H1 (cell line): ENCODE data around the gene ABCA6. TPM values are rescaled to one million over a fixed set of nuclear protein-coding genes. Genes with fewer than 3 reads are reported as not detected.

ENCODE experiments used
- TBP ChIP-seq: IDR thresholded peaks from 2 replicates; pipeline ENCODE4 v1.6.1; 2011; ENCODE audit warnings: low read depth, low read length, improper control_type of control experiment
- polyA plus RNA-seq, 7 experiments: library from polyadenylated mRNA; depleted of rRNA in 3 of 7; stranded (reverse) in 5 of 7; unstranded in 2 of 7; fragments of >200 nt in 5 of 7; fragments of 200-250 nt in 2 of 7; gene quantifications; 1 replicate in 5 of 7; 2 replicates in 1 of 7; 4 replicates in 1 of 7; pipeline versions ENCODE4 v1.2.1 to v1.2.3, GENCODE V29; 2011 to 2013; ENCODE audit warnings: missing spikeins in 2 of 7, mixed read lengths in 2 of 7
- total RNA-seq: library from RNA; stranded (reverse); fragmentation: NEBNext Ultra II Directional; extraction: Animal tissue kit (Norgen Biotek cat#: 25700); gene quantifications from 2 replicates; pipeline ENCODE4 v1.2.1, GENCODE V29; 2021

ABCA6 gene
- total and polyA plus RNA-seq, 2 of the 8 experiments (the other 6 are each of a cell fraction or from before 2014, with no cell fraction given) = not detected

DNA sequence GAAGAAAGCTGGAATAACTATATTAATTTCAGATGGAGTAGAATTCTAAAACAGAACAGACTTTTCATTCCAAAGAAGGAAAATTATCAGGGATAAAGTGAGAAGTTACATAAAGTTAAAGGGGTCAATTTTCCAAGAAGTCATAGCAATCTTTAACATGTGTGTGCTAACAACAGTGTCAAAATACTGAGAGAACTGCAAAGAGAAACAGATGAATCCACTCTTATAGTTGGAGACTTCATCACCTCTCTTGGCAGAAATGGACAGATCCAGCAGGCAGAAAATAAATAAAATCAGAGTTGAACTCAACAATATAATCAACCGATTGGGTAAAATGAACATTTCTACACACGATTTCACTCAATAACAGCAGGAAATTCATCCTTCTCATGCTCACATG is 86.4 kb downstream of the ABCA6 start (continued):
- TF ChIP-seq TBP = no peak
